T1000 (cell line): ENCODE results near the gene IRX4.

ENCODE experiments used
- DNase-seq: peaks from one replicate; lab custom pipeline; 2025; ENCODE audit warnings: mixed read lengths; lab: John Stamatoyannopoulos, UW

The IRX4 gene

DNA sequence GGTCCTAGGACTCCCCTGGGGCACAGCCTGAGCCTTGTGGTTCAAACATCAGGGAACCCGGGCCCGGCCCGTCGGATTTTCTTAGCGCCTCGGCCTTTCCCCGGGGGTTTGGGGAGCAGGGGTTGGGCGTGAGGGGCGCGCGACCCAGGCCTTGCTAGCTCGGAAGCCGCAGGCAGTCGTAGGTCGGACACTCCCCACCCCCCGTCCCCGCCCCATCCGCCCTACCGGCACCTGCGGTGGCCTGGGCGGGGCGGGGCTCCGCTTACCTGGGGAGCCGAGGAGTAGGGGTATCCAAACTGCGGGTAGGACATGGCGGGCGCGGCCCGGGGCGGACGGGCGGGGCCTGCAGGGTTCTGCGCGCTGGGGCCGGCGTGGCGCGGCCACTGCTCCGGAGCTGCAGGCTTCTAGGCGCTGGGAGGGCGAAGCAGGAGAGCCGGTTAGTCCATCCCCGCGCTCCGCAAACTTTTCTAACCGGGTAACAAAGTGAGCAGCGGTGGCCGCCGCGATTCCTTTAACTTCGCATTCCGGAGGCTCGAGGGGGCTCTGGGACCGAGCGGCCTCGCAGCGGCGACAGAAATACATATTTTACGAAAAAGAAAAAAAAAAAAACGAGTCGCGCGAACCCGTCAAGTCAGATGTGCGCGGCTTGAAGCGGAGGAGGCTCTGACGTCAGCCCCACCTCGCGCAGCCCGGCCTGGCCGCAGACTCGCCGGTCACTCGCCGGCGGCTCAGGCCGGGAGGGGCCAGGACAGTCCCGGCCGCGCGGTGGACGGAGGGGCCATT is at the start of gene IRX4:
Gene IRX4, minus strand, starts transcription at position 589 of the 783 bp plus-strand sequence. Its CDS starts 278 bp downstream, at position 311.
- DNase-seq, result no peak

DNA sequence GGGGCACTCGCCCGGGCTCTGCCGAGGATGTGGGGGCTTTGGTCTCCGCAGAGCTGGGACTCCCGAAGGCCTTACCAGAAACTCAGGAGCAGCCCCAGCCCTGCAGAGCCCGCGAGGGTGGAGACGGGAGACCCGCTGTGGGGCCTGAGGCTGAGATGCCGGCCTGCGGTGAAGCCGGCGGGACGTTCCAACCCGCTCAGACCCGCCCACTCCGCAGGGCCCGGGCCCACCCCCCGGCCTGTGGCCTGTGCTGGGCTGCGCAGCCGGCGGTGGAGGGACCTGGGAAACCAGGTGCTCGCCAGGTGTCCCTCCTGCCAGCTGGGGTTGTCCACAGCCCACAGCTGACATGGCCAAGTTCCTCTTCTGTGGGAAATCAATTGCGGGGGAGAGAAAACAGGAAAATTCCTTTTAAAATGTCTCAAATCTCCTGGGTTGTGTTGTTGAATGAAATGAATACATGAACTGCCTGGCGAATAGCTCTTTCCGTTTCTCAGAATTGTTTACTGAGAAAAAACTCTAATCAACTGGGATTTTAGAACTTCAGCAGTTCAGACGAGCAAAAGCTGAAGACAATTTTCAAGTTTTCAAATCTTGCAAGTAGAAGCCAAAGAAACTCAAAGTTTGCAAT is 49.0 kb upstream of the IRX4 start:
- DNase-seq, result no peak

DNA sequence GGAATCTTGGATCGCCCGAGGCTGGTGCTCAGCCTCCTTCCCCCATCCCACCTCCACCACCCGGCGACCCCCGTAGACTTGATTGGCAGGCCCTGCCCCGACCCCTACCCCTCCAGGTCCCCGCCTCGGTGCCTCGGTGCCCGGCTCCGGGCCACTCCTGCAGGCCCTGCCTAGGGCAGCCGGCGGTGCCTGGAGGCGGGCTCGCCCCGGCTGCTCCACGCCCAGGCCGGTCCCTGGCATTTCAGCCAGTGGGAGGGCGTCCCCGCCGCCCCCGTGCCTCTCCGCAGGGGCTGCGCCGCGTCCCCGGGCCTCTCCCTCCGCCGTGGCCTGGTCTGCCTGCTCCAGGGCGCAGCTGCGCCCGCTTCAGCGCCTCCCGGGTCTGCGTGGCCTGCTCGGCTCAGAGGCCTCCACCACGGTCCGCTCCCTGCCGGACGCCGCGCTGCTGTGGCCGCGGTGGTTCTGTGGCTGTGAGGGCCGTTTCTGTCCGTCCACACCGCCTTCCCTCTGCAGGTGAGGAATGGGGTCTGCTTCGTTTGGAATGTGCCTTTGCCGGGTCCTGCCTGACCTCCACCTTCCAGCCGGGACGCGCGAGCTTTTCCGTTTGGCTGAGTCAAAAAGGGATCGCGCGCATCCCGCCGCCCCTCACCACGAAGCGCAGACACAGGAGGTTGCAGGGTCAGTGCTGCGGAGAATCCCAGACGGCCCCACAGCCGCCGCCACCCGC is 48.3 kb upstream of the IRX4 start:
- no peak for DNase-seq

DNA sequence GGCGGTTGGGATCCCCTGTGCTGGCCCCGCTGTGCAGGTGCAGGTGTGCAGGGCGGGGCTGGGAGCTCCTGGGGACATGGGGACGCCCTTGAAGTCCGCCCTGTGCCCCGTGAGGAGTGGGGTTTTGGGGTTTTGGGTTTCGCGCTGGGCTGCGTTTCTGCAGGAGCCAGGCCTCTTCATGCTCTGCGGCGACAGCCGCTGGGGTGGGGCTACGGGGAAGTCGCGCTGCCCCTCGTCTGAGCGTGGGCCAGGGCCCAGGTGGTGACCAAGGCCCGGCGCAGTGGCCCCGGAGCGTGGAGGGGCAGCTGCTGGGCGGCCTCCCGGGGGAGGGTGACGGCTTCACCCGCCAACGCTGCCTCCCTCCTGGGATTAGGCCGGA is 47.8 kb upstream of the IRX4 start:
- no peak for DNase-seq

DNA sequence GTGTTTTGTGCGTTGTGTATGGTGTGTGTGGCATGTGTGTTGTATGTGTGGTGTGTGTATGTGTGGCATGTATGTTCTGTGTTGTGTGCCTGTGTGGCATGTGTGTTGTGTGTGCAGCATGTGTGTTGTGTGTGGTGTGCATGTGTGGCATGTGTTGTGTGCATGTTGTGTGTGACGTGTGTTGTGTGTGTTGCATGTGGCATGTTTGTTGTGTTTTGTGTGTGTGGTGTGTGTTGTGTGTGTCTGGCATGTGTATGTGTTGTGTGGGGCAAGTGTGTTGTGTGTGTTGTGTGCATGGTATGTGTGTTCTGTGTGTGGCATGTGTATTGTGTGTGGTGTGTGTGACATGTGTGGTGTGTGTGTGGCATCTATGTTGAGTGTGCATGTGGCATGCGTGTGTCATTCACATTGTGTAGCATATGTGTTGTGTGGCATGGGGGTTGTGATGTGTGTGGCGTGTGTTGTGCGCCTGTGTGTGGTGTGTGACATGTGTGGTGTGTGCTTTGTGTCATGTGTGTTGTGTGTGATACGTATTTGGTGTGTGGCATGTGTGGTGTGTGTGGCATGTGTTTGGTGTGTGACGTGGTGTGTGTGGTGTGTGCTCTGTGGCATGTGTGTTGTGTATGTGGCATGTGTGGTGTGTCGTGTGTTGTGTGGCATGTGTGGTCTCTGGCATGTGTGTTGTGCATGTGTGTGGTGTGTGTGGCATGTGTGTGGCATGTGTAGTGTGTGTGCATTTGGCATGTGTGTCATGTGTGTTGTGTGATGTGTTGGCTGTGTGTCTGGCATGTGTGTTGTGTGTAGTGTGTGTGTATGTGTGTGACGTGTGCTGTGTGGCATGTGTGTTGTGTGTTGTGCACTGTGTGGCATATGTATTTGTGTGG is 46.6 kb upstream of the IRX4 start:
- no peak for DNase-seq

DNA sequence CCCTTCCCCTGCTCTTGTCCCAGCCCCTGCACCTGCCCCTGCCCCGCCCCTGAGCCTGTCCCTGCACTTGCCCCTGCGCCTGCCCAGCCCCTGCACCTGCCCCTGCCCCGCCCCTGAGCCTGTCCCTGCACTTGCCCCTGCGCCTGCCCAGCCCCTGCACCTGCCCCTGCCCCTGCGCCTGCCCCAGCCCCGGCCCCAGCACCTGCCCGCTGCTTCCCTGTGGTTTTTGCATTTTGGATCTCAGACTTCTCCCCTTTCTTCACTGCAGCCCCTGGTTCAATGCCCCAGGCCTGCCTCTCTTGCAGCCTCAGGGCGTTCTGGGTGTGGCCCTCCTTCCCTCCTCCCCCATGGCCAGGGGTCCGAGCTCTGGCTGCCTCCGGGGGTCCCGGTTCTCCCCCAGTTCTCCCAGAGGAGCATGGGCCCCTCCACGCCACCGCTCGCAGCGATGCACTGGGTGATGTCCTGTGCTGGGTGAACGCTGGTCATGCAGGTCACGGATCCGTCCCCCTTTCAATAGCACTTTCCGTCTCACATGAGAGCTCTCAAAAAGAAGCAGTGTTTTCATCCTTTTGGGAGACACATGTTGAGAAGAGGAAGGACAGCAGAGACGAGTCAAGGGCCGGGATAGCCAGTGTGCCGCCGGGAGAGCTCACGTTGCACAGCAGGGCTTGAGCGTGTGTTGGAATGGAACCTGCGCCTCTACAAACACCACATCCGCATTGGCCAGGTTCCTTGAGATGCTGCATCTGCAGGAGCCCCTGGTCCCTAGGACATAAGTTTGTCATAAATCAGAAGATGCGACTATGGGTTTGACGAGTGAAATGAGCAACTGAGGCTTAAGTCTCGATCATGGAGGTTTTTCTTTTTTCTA is 44.0 kb upstream of the IRX4 start:
- DNase-seq, result no peak

DNA sequence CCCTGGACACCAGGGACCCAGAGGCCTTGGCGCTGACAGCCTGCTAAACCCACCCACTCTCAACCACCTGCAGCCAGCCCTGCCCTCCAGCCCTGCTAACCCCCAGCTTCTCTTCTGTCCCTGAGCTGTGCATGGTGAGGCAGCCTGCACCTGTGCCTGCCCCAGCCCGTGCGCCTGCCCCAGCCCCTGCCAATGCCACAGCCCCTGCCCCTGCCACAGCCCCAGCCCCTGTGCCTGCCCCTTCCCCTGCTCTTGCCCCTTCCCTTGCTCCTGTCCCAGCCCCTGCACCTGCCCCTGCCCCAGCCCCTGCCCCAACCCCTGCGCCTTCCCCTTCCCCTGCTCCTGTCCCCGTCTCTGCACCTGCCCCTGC is 43.3 kb upstream of the IRX4 start:
- no peak for DNase-seq

DNA sequence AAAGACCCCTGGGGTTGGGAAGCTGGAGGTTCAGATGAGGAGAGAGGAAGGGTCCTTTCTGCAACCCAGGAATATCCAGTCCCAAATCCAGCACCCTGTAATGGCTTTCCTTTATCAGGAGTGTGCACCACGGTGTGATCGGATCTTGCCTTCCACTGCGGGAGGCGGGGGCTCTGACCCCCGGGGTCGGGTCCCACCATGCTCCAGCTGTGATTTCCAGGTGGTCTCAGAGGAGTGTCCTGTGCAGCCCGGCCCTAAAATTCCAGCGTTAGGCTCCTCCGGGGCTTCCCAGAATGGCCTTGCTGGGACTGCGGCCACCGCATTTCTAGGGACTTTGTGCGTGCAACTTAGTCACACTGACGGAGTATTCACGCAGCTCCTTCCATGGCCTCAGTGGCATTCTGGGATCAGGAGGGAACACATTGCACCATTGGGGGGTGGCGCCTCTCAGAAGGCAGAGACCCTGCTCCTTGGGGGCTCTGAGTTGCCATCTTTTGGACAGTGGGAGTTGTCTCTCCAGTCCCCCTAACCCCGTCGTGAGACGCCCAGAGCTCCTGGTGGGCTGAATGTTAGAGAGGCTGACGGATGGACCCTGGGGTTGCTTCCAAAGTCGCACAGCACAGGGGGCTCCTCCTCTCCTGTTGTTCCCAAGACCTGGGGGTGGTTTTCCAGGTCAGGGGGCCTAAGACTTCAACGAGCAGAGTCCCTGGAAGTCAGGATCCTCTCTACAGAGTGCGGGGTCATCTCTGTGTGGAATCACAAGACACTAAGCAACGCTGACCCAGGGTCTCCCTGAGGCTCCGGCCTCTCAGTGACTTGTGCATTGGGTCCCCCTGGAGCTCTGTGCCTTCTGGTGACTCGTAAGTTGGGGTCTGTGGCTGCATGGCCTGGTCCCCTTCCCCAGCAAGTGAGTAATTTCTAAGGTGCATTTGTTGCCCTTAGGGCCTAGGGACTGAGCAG is 42.7 kb upstream of the IRX4 start:
- no peak for DNase-seq

DNA sequence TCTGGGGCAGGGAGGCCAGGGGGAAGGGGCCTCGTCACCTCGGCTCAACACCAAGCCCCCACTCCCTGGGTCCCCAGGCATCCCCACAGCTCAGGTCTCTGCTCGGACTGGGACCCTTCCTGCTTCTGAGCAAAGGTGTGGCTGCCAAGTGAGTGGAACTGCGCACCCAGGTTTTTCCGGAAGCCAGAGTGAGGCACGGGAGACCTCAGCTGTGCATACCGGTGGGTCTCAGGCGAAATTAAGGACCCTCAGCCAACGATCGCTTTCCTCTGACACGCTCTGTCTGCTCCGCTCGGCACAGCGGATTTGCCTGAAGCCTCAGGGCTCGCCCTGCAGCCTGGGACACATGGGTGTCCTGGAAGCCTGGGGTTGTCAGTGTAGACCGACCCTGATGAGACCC is 41.0 kb upstream of the IRX4 start:
- DNase-seq, result no peak

DNA sequence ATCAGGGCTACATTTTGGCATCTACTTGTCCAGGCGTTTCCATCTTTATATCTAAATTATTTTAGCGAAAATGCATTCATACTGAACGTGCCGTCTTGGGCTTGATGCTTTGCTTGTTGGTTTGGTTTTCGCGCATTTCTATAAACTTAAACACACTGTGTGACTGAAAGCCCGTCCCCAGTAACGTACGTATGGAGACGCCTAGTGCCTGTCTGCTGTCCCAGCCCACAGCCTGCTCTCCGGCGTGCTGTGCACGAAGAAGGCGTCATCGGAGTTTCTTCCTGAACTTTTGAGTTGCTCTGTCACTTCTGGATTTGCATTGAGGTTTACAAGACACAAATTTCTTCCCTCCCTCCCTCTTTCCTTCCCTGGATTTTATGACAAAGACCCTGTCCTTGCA is 40.6 kb upstream of the IRX4 start:
- DNase-seq, result no peak

DNA sequence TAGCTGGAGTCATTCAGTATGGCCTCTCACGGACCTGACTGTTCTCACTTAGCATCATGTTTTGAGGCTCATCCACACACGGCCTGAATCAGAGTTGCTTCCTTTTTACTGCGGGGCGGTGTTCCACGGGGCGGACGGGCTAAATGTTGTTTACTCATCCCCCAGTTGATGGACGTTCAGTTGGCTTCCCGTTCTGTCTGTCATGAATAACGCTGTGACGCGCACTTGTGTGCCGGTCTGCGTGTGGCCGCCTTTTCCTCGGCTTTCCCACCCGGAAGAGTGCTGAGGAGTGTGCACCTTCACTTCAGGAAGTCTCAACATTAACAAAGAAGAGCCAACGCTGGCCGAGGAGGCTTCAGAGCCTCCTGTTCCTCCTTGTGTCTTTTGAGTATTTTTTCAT is 39.0 kb upstream of the IRX4 start:
- DNase-seq, result no peak

DNA sequence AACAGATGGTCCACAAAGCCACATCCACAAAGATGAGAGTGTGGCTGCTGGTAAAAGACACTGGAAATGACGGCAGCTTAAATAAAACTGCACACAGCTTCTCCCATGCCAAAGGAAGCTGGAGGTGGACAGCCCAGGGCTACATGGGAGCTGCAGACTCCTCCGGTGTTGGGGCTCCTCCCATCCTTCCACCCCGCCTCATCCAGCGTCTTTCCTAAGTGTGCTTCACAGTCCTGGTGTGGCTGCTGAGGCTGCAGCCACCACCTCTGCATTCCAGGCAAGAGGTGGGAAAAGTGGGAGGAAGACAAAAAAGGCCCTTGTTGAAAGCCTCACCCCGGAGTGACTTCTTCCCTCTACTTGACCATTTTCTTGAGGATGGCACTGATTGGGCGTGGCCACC is 37.0 kb upstream of the IRX4 start:
- DNase-seq, result no peak

DNA sequence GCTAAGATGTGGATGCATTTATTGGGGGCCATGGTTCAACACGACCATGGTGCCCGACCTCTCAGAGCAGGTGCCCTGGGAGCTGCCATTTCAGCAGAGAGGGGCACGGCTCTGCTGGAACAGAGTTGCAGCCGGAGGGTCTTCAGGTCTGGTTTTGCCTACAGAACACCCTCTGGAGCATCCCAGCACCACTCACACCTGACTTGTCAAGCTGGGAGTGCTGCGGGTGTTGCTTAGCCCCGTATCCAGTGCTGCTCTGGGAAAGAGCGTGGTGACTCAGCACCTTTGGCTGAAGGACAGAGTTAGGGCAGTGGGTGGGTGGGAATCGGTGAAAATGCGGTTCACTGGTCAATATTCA is 36.5 kb upstream of the IRX4 start:
- no peak for DNase-seq

DNA sequence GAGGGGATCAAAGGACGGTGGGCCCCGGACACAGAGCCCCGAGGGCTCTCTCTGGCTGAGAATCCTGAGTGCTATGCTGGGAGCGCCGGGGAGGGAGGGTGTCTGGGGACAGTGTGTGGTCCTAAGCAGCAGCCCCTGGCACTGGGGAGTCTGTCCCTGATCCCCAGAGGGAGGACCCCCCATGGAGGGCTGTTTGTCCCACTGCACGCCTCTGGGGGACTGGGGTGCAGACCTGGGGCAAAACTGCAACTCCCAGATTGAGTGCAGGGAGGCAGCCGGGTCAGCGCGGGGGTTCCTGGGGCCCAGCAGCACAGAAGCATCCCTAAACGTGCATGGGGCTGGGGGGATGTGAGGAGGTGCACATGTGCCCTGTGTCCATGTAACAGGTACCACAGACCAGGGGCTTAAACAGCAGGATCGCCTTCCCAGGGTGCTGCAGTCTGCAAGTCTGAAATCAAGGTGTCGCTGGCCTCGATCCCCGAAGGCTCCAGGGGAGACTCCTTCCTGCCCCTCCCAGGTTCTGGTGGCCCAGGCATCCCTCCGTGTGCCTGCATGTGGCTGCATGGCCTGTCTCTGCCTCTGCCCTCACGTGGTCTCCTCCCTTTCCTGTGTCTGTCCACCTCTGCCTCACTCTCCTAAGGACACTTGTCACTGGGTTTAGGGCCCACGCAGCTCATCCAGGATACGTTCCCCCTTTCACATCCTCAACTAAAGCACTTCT is 35.9 kb upstream of the IRX4 start:
- DNase-seq, result no peak

DNA sequence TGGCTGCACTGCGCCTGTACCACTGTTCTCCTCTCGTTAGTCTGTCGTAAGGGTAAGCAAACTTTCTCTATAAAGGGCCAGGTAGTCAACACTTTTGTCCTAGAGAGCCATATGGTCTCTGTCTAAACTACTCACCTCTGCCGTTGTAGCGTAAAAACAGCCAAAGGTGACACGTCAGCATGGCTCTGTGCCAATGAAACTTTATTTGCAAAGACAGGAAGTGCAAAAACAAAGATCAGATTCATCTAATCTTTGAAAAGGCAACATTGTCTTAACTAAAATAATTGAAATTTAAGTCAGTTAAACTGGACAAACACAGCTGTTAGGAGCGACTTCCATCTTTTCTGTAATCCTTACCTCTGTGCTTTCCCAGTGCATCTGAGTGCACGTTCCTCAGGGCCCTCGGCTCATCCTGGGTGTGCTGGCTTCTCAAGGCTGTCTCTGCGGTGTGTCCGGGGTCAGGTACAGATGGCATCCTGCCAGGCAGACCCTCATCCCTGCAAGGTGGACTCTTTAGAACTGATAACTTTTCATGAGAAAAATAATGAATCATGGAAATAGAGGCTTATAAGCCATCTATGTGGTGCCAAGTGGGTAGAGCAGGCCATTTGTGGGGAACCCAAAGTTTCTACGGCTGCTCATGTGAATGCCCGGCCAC is 35.2 kb upstream of the IRX4 start:
- DNase-seq, result no peak

DNA sequence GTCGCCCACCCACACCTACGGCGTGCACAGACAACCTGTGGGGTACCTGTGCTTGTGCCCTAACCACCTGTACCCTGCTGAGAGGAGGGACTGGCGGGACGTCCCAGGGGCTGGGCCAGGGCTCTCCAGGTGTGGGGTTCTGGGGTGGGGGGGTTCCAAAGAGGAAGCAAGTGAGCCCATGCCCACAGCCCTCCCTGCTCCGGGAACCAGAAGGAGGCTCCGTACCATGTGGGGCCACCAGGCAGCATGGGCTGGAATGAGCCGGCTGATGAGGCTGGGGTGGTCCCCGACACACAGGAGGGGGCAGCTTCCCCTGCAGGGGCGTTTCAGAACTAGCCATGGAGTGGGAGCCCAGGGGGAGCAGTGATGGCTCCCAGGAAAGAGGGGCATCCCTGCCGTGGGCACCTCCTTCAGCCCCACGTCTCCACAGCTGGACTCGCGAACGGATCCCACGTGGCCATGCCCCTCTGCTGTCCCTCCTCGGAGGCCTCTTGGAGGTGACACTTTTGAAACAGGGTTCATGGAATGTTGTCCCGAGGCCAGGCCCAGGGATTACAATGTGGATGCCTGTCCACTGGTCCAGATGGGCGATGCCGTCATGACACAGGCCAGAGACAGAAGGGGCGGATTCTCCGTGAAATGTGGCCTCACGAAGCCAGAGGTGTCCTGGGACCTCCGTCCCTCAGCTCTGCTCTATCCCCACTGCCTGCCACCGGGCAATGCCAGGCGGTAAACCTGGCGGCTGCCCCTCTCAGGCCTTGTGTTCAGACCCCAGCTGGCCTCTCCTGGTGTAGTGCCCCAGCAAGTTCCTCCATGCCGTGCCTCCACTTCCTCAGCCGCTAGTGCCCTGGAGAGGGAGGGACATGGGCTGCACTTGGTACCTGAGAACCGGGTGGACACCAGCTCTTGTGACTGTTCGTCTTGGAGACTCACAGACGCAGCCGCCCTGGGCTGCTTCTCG is 33.6 kb upstream of the IRX4 start:
- no peak for DNase-seq

DNA sequence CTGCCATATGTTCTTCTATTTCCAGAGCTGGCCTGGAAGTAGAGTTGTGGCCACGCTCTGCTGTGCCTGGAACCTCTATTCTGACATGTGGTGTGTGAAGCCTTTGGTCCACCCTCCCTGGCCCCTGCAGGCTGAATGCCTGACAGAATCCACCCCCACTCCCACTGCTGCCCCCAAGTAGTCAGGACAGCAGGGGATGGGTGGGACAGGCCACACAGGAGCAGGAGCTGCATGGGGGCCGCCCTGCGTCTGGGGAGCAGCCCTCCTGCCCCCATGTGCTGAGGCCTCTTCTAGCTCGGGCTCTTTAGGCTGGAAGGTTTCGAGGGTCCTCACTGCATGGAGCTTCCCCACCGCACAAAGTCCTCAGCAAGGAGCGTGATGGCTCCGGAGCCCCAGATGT is 32.6 kb upstream of the IRX4 start:
- no peak for DNase-seq

DNA sequence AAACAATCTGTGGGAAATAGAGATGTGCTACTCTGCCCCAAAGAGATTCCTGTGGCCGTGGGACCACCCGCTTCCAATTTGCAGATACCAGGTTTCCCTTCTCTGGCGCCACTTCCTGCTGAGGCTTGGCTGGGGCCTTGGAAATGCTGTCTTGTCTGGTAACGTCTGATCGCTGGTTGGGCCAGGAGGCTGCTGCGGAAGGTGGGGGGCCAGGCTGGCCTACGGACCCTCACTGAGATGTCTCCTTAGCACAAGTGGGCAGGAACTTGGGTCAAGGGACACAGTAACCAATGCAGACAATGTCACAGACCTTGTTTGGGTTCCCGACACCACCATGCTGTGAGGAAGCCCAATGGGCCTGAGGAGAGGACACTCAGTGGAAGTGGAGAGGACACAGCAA is 31.7 kb upstream of the IRX4 start:
- DNase-seq, result no peak
